HEK293 (cell line): ENCODE results near the gene TANK.

Experiments used
- CTCF ChIA-PET: fragments of 350-600 bp; formaldehyde crosslinking; extraction: SDS; loops from one replicate; lab custom pipeline; 2021; ENCODE audit warnings: antibody characterized with exemption; lab: Yijun Ruan, JAX
- POLR2A ChIA-PET: fragments of 300-600 bp; formaldehyde crosslinking; extraction: SDS; loops from one replicate; lab custom pipeline; 2020; ENCODE audit warnings: antibody characterized with exemption, inconsistent platforms; lab: Yijun Ruan, JAX
- H3K27ac ChIP-seq: fragments of 200-500 bp; sonication (Bioruptor generic); 2 replicates; pipeline ENCODE4 v1.5.1; 2014; ENCODE audit warnings: low read depth, low read length, control low read depth, inconsistent platforms; ENCODE audit errors: extremely low read depth
- H3K36me3 ChIP-seq, 2 experiments: fragments of 200-500 bp in 1 of 2; sonication (Bioruptor generic) in 1 of 2; 1 replicate in 1 of 2; 2 replicates in 1 of 2; pipeline ENCODE4 v1.5.1; 2014 to 2017; ENCODE audit warnings: inconsistent platforms in 2 of 2, low read length in 2 of 2; ENCODE audit not compliant: control insufficient read depth in 2 of 2, insufficient read depth in 1 of 2
- H3K4me1 ChIP-seq: fragments of 200-500 bp; sonication (Bioruptor generic); 2 replicates; pipeline ENCODE4 v1.5.1; 2014; ENCODE audit warnings: mild to moderate bottlenecking, low read length, inconsistent platforms; ENCODE audit not compliant: control insufficient read depth, insufficient read depth
- H3K4me3 ChIP-seq: 2 replicates; pipeline ENCODE4 v1.5.1; 2011; ENCODE audit warnings: low read depth, mild to moderate bottlenecking, control low read depth, low read length, moderate library complexity
- H3K9me3 ChIP-seq: fragments of 200-500 bp; sonication (Bioruptor generic); 2 replicates; pipeline ENCODE4 v1.5.1; 2014; ENCODE audit warnings: low read depth, low read length, inconsistent platforms; ENCODE audit not compliant: control insufficient read depth, insufficient read depth
- ATF2 ChIP-seq: fragments of 450-650 bp; formaldehyde crosslinking; IDR thresholded peaks from 2 replicates; pipeline ENCODE4 v1.5.1; 2016; ENCODE audit warnings: missing biosample characterization, missing genetic modification characterization, low read depth
- BCL6B ChIP-seq: fragments of 450-650 bp; formaldehyde crosslinking; IDR thresholded peaks from 2 replicates; pipeline ENCODE4 v1.5.1; 2017; ENCODE audit warnings: missing biosample characterization, missing genetic modification characterization
- GLIS1 ChIP-seq: fragments of 450-650 bp; formaldehyde crosslinking; IDR thresholded peaks from 2 replicates; pipeline ENCODE4 v1.5.1; 2016; ENCODE audit warnings: missing biosample characterization, missing genetic modification characterization
- SALL2 ChIP-seq: fragments of 450-650 bp; formaldehyde crosslinking; IDR thresholded peaks from 2 replicates; pipeline ENCODE4 v1.5.0; 2017; ENCODE audit warnings: missing biosample characterization, mild to moderate bottlenecking, missing genetic modification characterization, borderline replicate concordance
- ZBTB10 ChIP-seq: fragments of 450-650 bp; formaldehyde crosslinking; IDR thresholded peaks from 2 replicates; pipeline ENCODE4 v1.5.1; 2016; ENCODE audit warnings: missing biosample characterization, missing genetic modification characterization
- ZNF146 ChIP-seq: fragments of 450-650 bp; formaldehyde crosslinking; IDR thresholded peaks from 2 replicates; pipeline ENCODE4 v1.5.1; 2016; ENCODE audit warnings: missing biosample characterization, missing genetic modification characterization
- ZNF16 ChIP-seq: fragments of 450-650 bp; formaldehyde crosslinking; IDR thresholded peaks from 2 replicates; pipeline ENCODE4 v1.5.1; 2016; ENCODE audit warnings: low read depth, missing biosample characterization, missing genetic modification characterization
- ZNF24 ChIP-seq: fragments of 450-650 bp; formaldehyde crosslinking; IDR thresholded peaks from 2 replicates; pipeline ENCODE4 v1.5.1; 2016; ENCODE audit warnings: missing biosample characterization, missing genetic modification characterization
- ZNF341 ChIP-seq: fragments of 450-650 bp; formaldehyde crosslinking; IDR thresholded peaks from 2 replicates; pipeline ENCODE4; 2016; ENCODE audit warnings: low read depth, missing biosample characterization, missing genetic modification characterization
- ZNF362 ChIP-seq: fragments of 450-650 bp; formaldehyde crosslinking; IDR thresholded peaks from 2 replicates; pipeline ENCODE4 v1.5.1; 2016; ENCODE audit warnings: missing biosample characterization, missing genetic modification characterization
- ZNF366 ChIP-seq: fragments of 450-650 bp; formaldehyde crosslinking; conservative IDR thresholded peaks from 2 replicates; pipeline ENCODE4 v1.5.1; 2016; ENCODE audit warnings: missing biosample characterization, missing genetic modification characterization
- ZNF488 ChIP-seq: fragments of 450-650 bp; formaldehyde crosslinking; IDR thresholded peaks from 2 replicates; pipeline ENCODE4 v1.5.1; 2016; ENCODE audit warnings: missing biosample characterization, missing genetic modification characterization
- ZNF529 ChIP-seq: fragments of 450-650 bp; formaldehyde crosslinking; IDR thresholded peaks from 2 replicates; pipeline ENCODE4 v1.5.1; 2017; ENCODE audit warnings: missing genetic modification characterization, missing biosample characterization; ENCODE audit not compliant: insufficient replicate concordance
- ZNF548 ChIP-seq: fragments of 450-650 bp; formaldehyde crosslinking; IDR thresholded peaks from 2 replicates; pipeline ENCODE4 v1.5.1; 2016; ENCODE audit warnings: missing biosample characterization, missing genetic modification characterization
- ZNF558 ChIP-seq: fragments of 450-650 bp; formaldehyde crosslinking; IDR thresholded peaks from 2 replicates; pipeline ENCODE4 v1.5.1; 2016; ENCODE audit warnings: missing biosample characterization, missing genetic modification characterization
- ZNF660 ChIP-seq: fragments of 450-650 bp; IDR thresholded peaks from 2 replicates; pipeline ENCODE4 v1.5.1; 2018; ENCODE audit warnings: missing biosample characterization, mild to moderate bottlenecking, missing genetic modification characterization
- ZNF701 ChIP-seq: fragments of 450-650 bp; formaldehyde crosslinking; IDR thresholded peaks from 2 replicates; pipeline ENCODE4 v1.5.1; 2016; ENCODE audit warnings: missing biosample characterization, missing genetic modification characterization
- ZNF76 ChIP-seq: fragments of 450-650 bp; formaldehyde crosslinking; IDR thresholded peaks from 2 replicates; pipeline ENCODE4; 2016; ENCODE audit warnings: low read depth, missing biosample characterization, missing genetic modification characterization, borderline replicate concordance
- ZNF837 ChIP-seq: fragments of 450-650 bp; formaldehyde crosslinking; IDR thresholded peaks from 2 replicates; pipeline ENCODE4 v1.5.1; 2016; ENCODE audit warnings: missing biosample characterization, missing genetic modification characterization
- ZSCAN30 ChIP-seq: fragments of 450-650 bp; IDR thresholded peaks from 2 replicates; pipeline ENCODE4 v1.5.1; 2018; ENCODE audit warnings: missing biosample characterization, mild to moderate bottlenecking, missing genetic modification characterization, moderate library complexity

TANK gene

GRCh38 chr2:161209902-161210301 lies 49.7 kb downstream of the TANK start (continued):
- TF ChIP-seq ZNF366 (tag by site-specific recombination) (no peak), ZNF146 (no peak), SALL2 (tag by site-specific recombination) (no peak), ZNF488 (tag by site-specific recombination) (no peak), ZNF24 (tag by site-specific recombination) (no peak), ZNF362 (tag by site-specific recombination) (no peak), ZNF548 (no peak), ZNF701 (tag by site-specific recombination) (no peak), GLIS1 (tag by site-specific recombination) (no peak), ZNF558 (tag by site-specific recombination) (no peak), ATF2 (tag by site-specific recombination) (no peak), ZNF76 (tag by site-specific recombination) (no peak), ZSCAN30 (tag by site-specific recombination) (no peak)

- H3K27ac ChIP-seq = no peak overlapping the region
- H3K4me1 ChIP-seq = no peaks in the 10 kb centered on the region; the same call in 1 of the 2 replicates
- TF ChIP-seq BCL6B (tag by site-specific recombination) = no peak
- no peak for TF ChIP-seq ZNF341 (tag by site-specific recombination)
- no peak for TF ChIP-seq ZNF660 (tag by site-specific recombination)
- TF ChIP-seq ZNF558 (tag by site-specific recombination) = no peak
- TF ChIP-seq ZNF837 (tag by site-specific recombination) = no peak
- TF ChIP-seq ZBTB10 (tag by site-specific recombination) = no peak
- TF ChIP-seq ZNF16 = no peak
- TF ChIP-seq ZNF529 (tag by site-specific recombination) = no peak
- peaks cover 0 to 2% of the 10 kb centered on the region in 2 experiments; a peak in 1 of 3 replicates for H3K36me3 ChIP-seq
- CTCF ChIA-PET = interaction anchor here (0.6 to 1.3 kb wide), 3 partner anchors 8 to 56 kb away, joined by 3 to 5 read pairs (median 3); no protein-coding TSS in a partner anchor
- no peaks in the 10 kb centered on the region for H3K9me3 ChIP-seq
- H3K4me3 ChIP-seq = no peak overlapping the region
- POLR2A ChIA-PET = no interaction called here
Observed at GRCh38 chr2:161217597-161218185, 57.5 kb downstream of the TANK start.
